CD8-positive, alpha-beta memory T cell (primary cell): ENCODE results near the gene SLC39A10. TPM values are rescaled to one million over a fixed set of nuclear protein-coding genes. Genes with fewer than 3 reads are reported as not detected.
"Not testable (repeated sequence)": the region's sequence is repeated elsewhere in the genome, so short reads cannot be mapped to it uniquely, and the experiment has no call there.

ENCODE experiments used
- CTCF ChIA-PET: fragments of 350-600 bp; sonication (Branson Sonifier 250); formaldehyde crosslinking; loops from one replicate; lab custom pipeline; 2021; ENCODE audit warnings: antibody characterized with exemption; lab: Charles Lee
- POLR2A ChIA-PET: fragments of 350-600 bp; sonication (Branson Sonifier 250); formaldehyde crosslinking; loops from one replicate; lab custom pipeline; 2021; ENCODE audit warnings: antibody characterized with exemption; lab: Charles Lee
- DNase-seq, 5 donors: peaks; one replicate each; pipeline versions ENCODE4 v3.0.0 to v3.0.0-alpha.2; 2020 to 2022; ENCODE audit warnings: mixed read lengths in 1 of 5
- H3K27ac ChIP-seq: one replicate; pipeline ENCODE4 v1.7.0; 2013; ENCODE audit warnings: low read depth, mild to moderate bottlenecking, low read length, moderate library complexity
- H3K27me3 ChIP-seq: 2 replicates; pipeline ENCODE4 v1.7.0; 2013; ENCODE audit warnings: low read length, mild to moderate bottlenecking; ENCODE audit not compliant: insufficient read depth, poor library complexity, severe bottlenecking
- H3K36me3 ChIP-seq: 2 replicates; pipeline ENCODE4 v1.7.0; 2013; ENCODE audit warnings: mild to moderate bottlenecking, low read length, moderate library complexity; ENCODE audit not compliant: insufficient read depth
- H3K4me1 ChIP-seq: 2 replicates; pipeline ENCODE4 v1.7.0; 2013; ENCODE audit warnings: mild to moderate bottlenecking, low read length, moderate library complexity; ENCODE audit not compliant: insufficient read depth
- H3K4me3 ChIP-seq: 2 replicates; pipeline ENCODE4 v1.7.0; 2013; ENCODE audit warnings: mild to moderate bottlenecking, low read length
- H3K9me3 ChIP-seq: 2 replicates; pipeline ENCODE4 v1.7.0; 2013; ENCODE audit warnings: mild to moderate bottlenecking, low read length
- H3K27ac Mint-ChIP-seq, 8 donors: one replicate each; pipeline ENCODE4 v1.8.0; 2020 to 2021; ENCODE audit warnings: mixed read lengths in 8 of 8, mild to moderate bottlenecking in 6 of 8, inconsistent platforms in 3 of 8, moderate library complexity in 3 of 8
- H3K27me3 Mint-ChIP-seq, 2 donors: one replicate each; pipeline ENCODE4 v1.8.0; 2020 to 2021; ENCODE audit warnings: mixed read lengths in 2 of 2, mild to moderate bottlenecking in 1 of 2, moderate library complexity in 1 of 2
- H3K36me3 Mint-ChIP-seq, 3 donors: one replicate each; pipeline ENCODE4 v1.8.0; 2020 to 2021; ENCODE audit warnings: mixed read lengths in 3 of 3, inconsistent platforms in 1 of 3, mild to moderate bottlenecking in 1 of 3
- H3K4me1 Mint-ChIP-seq, 3 donors: one replicate each; pipeline ENCODE4 v1.8.0; 2020 to 2021; ENCODE audit warnings: mixed read lengths in 3 of 3, inconsistent platforms in 1 of 3, mild to moderate bottlenecking in 1 of 3
- H3K4me3 Mint-ChIP-seq, 7 donors: one replicate each; pipeline ENCODE4 v1.8.0; 2020 to 2021; ENCODE audit warnings: mixed read lengths in 7 of 7, mild to moderate bottlenecking in 6 of 7, moderate library complexity in 4 of 7, inconsistent platforms in 2 of 7
- H3K9me3 Mint-ChIP-seq, 5 donors: one replicate each; pipeline ENCODE4 v1.8.0; 2020 to 2022; ENCODE audit warnings: mixed read lengths in 5 of 5, mild to moderate bottlenecking in 3 of 5, moderate library complexity in 2 of 5, inconsistent platforms in 1 of 5
- polyA plus RNA-seq: library from polyadenylated mRNA; unstranded; fragments of 300-500 nt; fragmentation: Illumina TruSeq; gene quantifications from one replicate; pipeline ENCODE4 v1.2.3, GENCODE V29; 2021
- total RNA-seq, 2 experiments: library from RNA; stranded (reverse); gene quantifications; one replicate each; pipeline ENCODE4 v1.2.3, GENCODE V29; 2021

SLC39A10 gene
- total and polyA plus RNA-seq, 3 experiments from 2014 or later: 11.3 to 23.6 (median 22.2) TPM

DNA sequence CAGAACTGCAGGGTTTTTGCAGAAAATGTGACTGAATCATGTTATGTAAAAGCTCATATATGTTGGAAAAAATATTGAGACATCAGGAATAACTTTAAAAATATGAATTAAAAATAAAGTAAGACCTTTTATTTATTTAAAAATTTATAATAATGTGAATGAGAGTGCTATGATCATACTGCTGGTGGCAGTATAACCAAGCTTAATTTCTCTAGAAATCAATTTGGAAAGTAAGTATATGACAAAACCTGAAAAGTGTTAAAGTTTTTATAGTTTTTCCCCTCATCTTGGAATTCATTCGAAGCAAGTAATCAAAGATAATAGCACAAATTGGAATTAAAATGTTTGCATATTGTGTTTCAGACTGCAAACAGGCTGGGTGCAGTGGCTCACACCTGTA, 7.5 kb downstream of the SLC39A10 start:
- CTCF ChIA-PET: interaction anchor here (0.7 to 3.7 kb wide), 3 partner anchors 72 to 404 kb away, joined by 3 to 19 read pairs (median 3); partner anchors contain the start of gene DNAH7
- Mint-ChIP-seq H3K9me3 (no peaks in the 10 kb centered on the region), H3K36me3 (no peaks in the 10 kb centered on the region), H3K4me3 (no peak overlapping the region), H3K27me3 (no peaks in the 10 kb centered on the region), H3K4me1 (peaks cover 64 to 87% (median 85%) of the 10 kb centered on the region in 3 donors), H3K27ac (peak overlapping the region in 7 of 8 donors; percentile 41 to 84 (median 56))
- H3K4me3 ChIP-seq: no peak overlapping the region
- POLR2A ChIA-PET: interaction anchor here (0.5 kb wide), 1 partner anchor 1773 kb away, joined by 4 read pairs; no protein-coding TSS in a partner anchor
- no peak overlapping the region for H3K27ac ChIP-seq
- no peaks in the 10 kb centered on the region for H3K27me3 ChIP-seq
- H3K9me3 ChIP-seq: no peaks in the 10 kb centered on the region
- DNase-seq: no peak
- H3K4me1 ChIP-seq: peaks cover 49% of the 10 kb centered on the region
- H3K36me3 ChIP-seq: no peaks in the 10 kb centered on the region

DNA sequence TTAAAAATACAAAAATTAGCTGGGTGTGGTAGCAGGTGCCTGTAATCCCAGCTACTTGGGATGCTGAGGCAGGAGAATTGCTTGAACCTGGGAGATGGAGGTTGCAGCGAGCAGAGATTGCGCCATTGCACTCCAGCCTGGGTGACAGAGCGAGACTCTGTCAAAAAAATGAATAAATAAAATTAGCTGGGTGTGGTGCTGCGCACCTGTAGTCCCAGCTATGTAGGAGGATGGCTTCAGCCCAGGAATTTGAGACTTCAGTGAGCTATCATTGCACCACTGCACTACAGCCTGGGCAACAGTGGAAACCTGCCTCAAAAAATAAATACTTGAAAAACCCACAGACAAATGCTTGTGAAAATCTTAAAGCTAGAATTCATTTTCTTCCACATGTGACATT, 8.1 kb downstream of the SLC39A10 start:
- not testable (repeated sequence) for H3K36me3 Mint-ChIP-seq, H3K27me3 Mint-ChIP-seq, H3K9me3 Mint-ChIP-seq, H3K27me3 ChIP-seq, H3K9me3 ChIP-seq, DNase-seq, H3K36me3 ChIP-seq, H3K4me3 ChIP-seq, H3K4me3 Mint-ChIP-seq, H3K27ac ChIP-seq
- H3K4me1 ChIP-seq: peaks cover 49% of the 10 kb centered on the region
- POLR2A ChIA-PET: interaction anchor here (0.5 to 1.9 kb wide), 2 partner anchors 8 to 1772 kb away, joined by 4 to 6 read pairs; partner anchors contain the start of gene SLC39A10
- Mint-ChIP-seq H3K27ac (peak overlapping the region in 7 of 8 donors; percentile 41 to 84 (median 54)), H3K4me1 (peaks cover 58 to 82% (median 80%) of the 10 kb centered on the region in 3 donors)
- CTCF ChIA-PET: interaction anchor here (0.5 to 3.7 kb wide), 3 partner anchors 85 to 178 kb away, joined by 3 to 19 read pairs (median 3); no protein-coding TSS in a partner anchor

DNA sequence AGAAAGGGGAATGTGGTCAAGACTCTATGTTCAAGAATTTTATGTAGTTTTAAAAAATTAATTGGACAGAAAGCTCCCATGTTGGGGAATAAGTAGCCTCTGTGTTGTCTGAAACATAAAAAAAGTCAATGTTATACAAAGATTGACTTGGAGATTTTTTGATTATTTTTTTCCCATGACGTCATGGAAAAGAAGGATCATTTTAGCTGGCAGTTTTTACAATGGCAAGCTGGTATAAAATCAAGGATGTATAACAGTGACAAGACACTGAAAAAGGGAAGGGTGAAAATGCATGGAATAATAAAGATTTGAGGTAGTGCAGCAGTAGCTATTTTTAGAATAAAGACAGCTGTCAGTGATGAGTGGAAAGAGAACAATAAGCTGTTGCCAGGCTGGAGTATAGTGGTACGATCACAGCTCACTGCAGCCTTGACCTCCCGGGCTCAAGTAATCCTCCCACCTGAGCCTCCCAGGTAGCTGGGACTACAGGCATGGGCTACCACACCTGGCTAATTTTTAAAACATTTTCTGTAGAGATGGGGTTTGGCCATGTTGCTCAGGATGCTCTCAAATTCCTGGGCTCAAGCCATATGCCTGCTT, 9.2 kb downstream of the SLC39A10 start:
- Histone ChIP-seq H3K4me3 (no peak overlapping the region), H3K9me3 (no peaks in the 10 kb centered on the region), H3K27ac (no peak overlapping the region), H3K36me3 (no peaks in the 10 kb centered on the region), H3K4me1 (peaks cover 44% of the 10 kb centered on the region), H3K27me3 (no peaks in the 10 kb centered on the region)
- ChIA-PET POLR2A (interaction anchor here (1.9 kb wide), 1 partner anchor 9 kb away, joined by 6 read pairs; the partner anchor contains the start of gene SLC39A10), CTCF (interaction anchor here (1.1 to 1.7 kb wide), 5 partner anchors 9 to 402 kb away, joined by 3 to 6 read pairs (median 5); partner anchors contain the start of genes DNAH7 and SLC39A10)
- H3K9me3 Mint-ChIP-seq: no peaks in the 10 kb centered on the region
- no peaks in the 10 kb centered on the region for H3K27me3 Mint-ChIP-seq
- no peak for DNase-seq
- H3K27ac Mint-ChIP-seq: peak overlapping the region in 3 of 8 donors; percentile 23 to 73 (median 44)
- peaks cover 55 to 83% (median 79%) of the 10 kb centered on the region in 3 donors for H3K4me1 Mint-ChIP-seq
- H3K4me3 Mint-ChIP-seq: no peak overlapping the region
- no peaks in the 10 kb centered on the region for H3K36me3 Mint-ChIP-seq

DNA sequence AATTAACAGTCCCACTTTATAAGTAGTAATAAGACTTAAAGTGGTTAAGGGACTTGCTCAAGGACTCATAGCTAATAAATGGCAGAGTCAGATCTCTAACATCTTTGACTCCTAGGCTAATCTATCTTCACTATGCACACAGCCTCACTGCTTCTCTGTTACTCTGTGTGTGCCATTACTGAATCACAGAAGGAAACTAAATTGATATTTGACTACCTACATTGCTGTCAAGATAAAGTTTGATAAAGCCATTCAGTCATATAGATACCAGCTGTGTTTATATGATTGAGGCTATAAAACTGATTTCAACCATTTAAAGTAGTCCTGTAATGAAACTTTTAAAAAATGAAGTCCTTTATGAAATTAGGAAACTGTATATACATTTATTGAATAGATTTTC, 10.9 kb downstream of the SLC39A10 start:
- peaks cover 0 to 6% (median 2%) of the 10 kb centered on the region in 3 donors for H3K36me3 Mint-ChIP-seq
- ChIA-PET CTCF (interaction anchor here (1.2 kb wide), 1 partner anchor 8 kb away, joined by 3 read pairs; no protein-coding TSS in a partner anchor), POLR2A (no interaction called here)
- no peak overlapping the region for H3K27ac ChIP-seq
- H3K4me3 Mint-ChIP-seq: no peak overlapping the region
- no peaks in the 10 kb centered on the region for H3K9me3 ChIP-seq
- no peaks in the 10 kb centered on the region for H3K27me3 ChIP-seq
- H3K27me3 Mint-ChIP-seq: no peaks in the 10 kb centered on the region
- no peaks in the 10 kb centered on the region for H3K9me3 Mint-ChIP-seq
- H3K4me1 ChIP-seq: peaks cover 32% of the 10 kb centered on the region
- H3K4me3 ChIP-seq: no peak overlapping the region
- H3K27ac Mint-ChIP-seq: no peak overlapping the region
- no peak for DNase-seq
- peaks cover 45 to 83% (median 79%) of the 10 kb centered on the region in 3 donors for H3K4me1 Mint-ChIP-seq
- no peaks in the 10 kb centered on the region for H3K36me3 ChIP-seq

DNA sequence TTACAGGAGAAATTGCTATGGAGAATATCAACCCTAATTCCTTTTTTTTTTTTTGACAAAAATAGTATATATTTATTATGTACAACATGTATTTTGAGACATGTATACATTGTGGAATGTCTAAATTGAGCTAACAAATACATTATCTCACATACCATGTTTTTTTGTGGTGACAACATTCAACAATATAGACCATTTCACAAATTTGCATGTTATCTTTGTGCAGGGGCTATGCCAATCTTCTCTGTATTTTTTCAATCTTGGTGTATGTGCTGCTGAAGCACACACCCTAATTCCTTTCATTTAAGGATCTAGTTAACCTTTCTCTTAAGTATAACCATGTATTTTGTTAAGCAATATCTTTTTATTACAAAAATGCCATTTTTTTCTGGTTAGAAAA, 13.2 kb downstream of the SLC39A10 start:
- H3K9me3 Mint-ChIP-seq: no peaks in the 10 kb centered on the region
- CTCF ChIA-PET: interaction anchor here (1.3 kb wide), 1 partner anchor 172 kb away, joined by 3 read pairs; no protein-coding TSS in a partner anchor
- Histone ChIP-seq H3K27ac (no peak overlapping the region), H3K4me3 (no peak overlapping the region), H3K9me3 (no peaks in the 10 kb centered on the region), H3K4me1 (peaks cover 23% of the 10 kb centered on the region), H3K36me3 (no peaks in the 10 kb centered on the region), H3K27me3 (no peaks in the 10 kb centered on the region)
- peaks cover 43 to 79% (median 73%) of the 10 kb centered on the region in 3 donors for H3K4me1 Mint-ChIP-seq
- H3K27ac Mint-ChIP-seq: no peak overlapping the region
- H3K4me3 Mint-ChIP-seq: no peak overlapping the region
- peaks cover 0 to 9% (median 6%) of the 10 kb centered on the region in 3 donors for H3K36me3 Mint-ChIP-seq
- POLR2A ChIA-PET: interaction anchor here (1.4 kb wide), 1 partner anchor 13 kb away, joined by 3 read pairs; the partner anchor contains the start of gene SLC39A10
- no peak for DNase-seq
- H3K27me3 Mint-ChIP-seq: no peaks in the 10 kb centered on the region

DNA sequence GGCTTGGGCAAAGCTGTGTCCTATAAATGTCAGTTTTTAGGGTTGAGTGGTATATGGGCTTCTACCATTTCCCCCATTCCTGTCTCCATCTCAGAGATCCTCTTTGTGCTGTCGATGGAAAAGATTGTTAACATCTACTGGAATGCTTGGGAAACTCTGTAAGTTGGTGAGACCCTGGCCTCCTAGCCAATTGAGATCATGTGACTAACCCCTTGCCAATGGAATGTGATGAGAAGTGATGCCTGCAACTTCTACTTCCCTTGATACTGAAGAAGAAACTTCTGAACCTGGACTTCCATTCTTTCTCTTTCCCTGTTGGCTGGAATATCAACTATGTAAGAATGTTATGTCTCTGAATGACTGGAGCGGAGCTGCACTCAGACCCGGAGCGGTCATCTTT, 14.5 kb downstream of the SLC39A10 start:
- no peaks in the 10 kb centered on the region for H3K27me3 ChIP-seq
- H3K27ac Mint-ChIP-seq: peak overlapping the region in 1 of 8 donors; percentile 3
- H3K27me3 Mint-ChIP-seq: no peaks in the 10 kb centered on the region
- H3K9me3 ChIP-seq: no peaks in the 10 kb centered on the region
- H3K4me3 Mint-ChIP-seq: no peak overlapping the region
- POLR2A ChIA-PET: no interaction called here
- H3K36me3 Mint-ChIP-seq: peaks cover 0 to 12% (median 9%) of the 10 kb centered on the region in 3 donors
- no peaks in the 10 kb centered on the region for H3K36me3 ChIP-seq
- CTCF ChIA-PET: interaction anchor here (1.3 to 1.6 kb wide), 2 partner anchors 11 to 174 kb away, joined by 3 to 4 read pairs; no protein-coding TSS in a partner anchor
- no peak overlapping the region for H3K4me3 ChIP-seq
- H3K9me3 Mint-ChIP-seq: no peaks in the 10 kb centered on the region
- H3K27ac ChIP-seq: no peak overlapping the region
- no peak for DNase-seq
- peaks cover 37 to 75% (median 69%) of the 10 kb centered on the region in 3 donors for H3K4me1 Mint-ChIP-seq
- H3K4me1 ChIP-seq: peaks cover 10% of the 10 kb centered on the region

DNA sequence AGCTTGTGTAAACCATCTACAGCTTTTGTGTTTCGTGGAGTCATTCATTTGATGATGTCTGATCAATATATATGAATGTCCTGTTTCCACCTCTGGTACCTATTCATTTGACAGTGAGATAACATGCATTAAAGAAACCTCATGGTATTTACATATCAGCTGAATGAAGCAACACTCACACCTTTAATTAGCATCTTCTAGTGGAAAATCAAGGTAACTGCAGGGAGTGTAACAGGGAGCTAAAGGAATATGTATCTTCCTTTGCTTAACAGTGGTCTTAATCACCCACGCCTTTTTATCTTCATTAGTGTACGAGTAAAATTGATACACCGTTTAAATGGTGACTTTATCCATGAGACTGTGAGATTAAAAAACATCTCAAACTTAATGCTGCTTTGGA, 15.6 kb downstream of the SLC39A10 start:
- H3K36me3 ChIP-seq: no peaks in the 10 kb centered on the region
- POLR2A ChIA-PET: interaction anchor here (1.0 kb wide), 1 partner anchor 14 kb away, joined by 3 read pairs; no protein-coding TSS in a partner anchor
- CTCF ChIA-PET: interaction anchor here (1.6 kb wide), 1 partner anchor 12 kb away, joined by 4 read pairs; no protein-coding TSS in a partner anchor
- no peak overlapping the region for H3K27ac ChIP-seq
- peaks cover 0 to 12% (median 9%) of the 10 kb centered on the region in 3 donors for H3K36me3 Mint-ChIP-seq
- peaks cover 7% of the 10 kb centered on the region for H3K4me1 ChIP-seq
- no peaks in the 10 kb centered on the region for H3K9me3 ChIP-seq
- H3K4me3 ChIP-seq: no peak overlapping the region
- no peak overlapping the region for H3K4me3 Mint-ChIP-seq
- peaks cover 37 to 74% (median 69%) of the 10 kb centered on the region in 3 donors for H3K4me1 Mint-ChIP-seq
- no peaks in the 10 kb centered on the region for H3K27me3 ChIP-seq
- no peaks in the 10 kb centered on the region for H3K9me3 Mint-ChIP-seq
- peak overlapping the region in 1 of 8 donors; percentile 36 for H3K27ac Mint-ChIP-seq
- DNase-seq: no peak
- no peaks in the 10 kb centered on the region for H3K27me3 Mint-ChIP-seq
